DND-41 (cell line): ENCODE data around the gene EXOC3L4.
"Not testable (repeated sequence)": the region's sequence is repeated elsewhere in the genome, so short reads cannot be mapped to it uniquely, and the experiment has no call there.

Experiments used
- ATAC-seq: fragments of 200-7000 bp; cut with Tn5 transposase; 3 replicates; pipeline ENCODE4 v1.9.1; 2021; ENCODE audit warnings: low read depth; ENCODE audit not compliant: insufficient read depth
- DNase-seq: peaks from one replicate; pipeline ENCODE4 v3.0.0-alpha.2; 2020
- H2AFZ ChIP-seq: 2 replicates; pipeline ENCODE4 v1.6.0; 2012; ENCODE audit warnings: low read depth, low read length
- H3K27ac ChIP-seq: 2 replicates; pipeline ENCODE4 v1.5.1; 2012; ENCODE audit warnings: low read length, inconsistent platforms
- H3K27me3 ChIP-seq: fragments of 200-600 bp; sonication (generic); 2 replicates; pipeline ENCODE4 v1.6.0; 2012; ENCODE audit warnings: low read length, mild to moderate bottlenecking, inconsistent platforms; ENCODE audit not compliant: insufficient read depth, poor library complexity
- H3K36me3 ChIP-seq: 2 replicates; pipeline ENCODE4 v1.5.1; 2012; ENCODE audit warnings: low read length, inconsistent platforms; ENCODE audit not compliant: insufficient read depth
- H3K4me1 ChIP-seq: 2 replicates; pipeline ENCODE4 v1.5.1; 2012; ENCODE audit warnings: mild to moderate bottlenecking, low read length; ENCODE audit not compliant: insufficient read depth
- H3K4me2 ChIP-seq: 2 replicates; pipeline ENCODE4 v1.6.0; 2012; ENCODE audit warnings: mild to moderate bottlenecking, moderate library complexity, low read length, inconsistent platforms; ENCODE audit not compliant: insufficient read depth
- H3K4me3 ChIP-seq, 2 experiments: fragments of 200-600 bp in 1 of 2; shearing (Covaris generic) in 1 of 2; 2 replicates each; pipeline ENCODE4 v1.5.1; 2012 to 2016; ENCODE audit warnings: inconsistent platforms in 2 of 2, low read length in 2 of 2, mild to moderate bottlenecking in 2 of 2, low read depth in 1 of 2, moderate library complexity in 1 of 2
- H3K79me2 ChIP-seq: 2 replicates; pipeline ENCODE4 v1.6.0; 2012; ENCODE audit warnings: low read length, inconsistent platforms; ENCODE audit not compliant: insufficient read depth
- H3K9ac ChIP-seq: 2 replicates; pipeline ENCODE4 v1.6.0; 2012; ENCODE audit warnings: low read depth, mild to moderate bottlenecking, inconsistent platforms, low read length, moderate library complexity
- H3K9me3 ChIP-seq: 2 replicates; pipeline ENCODE4 v1.5.1; 2012; ENCODE audit warnings: low read length, moderate library complexity, mild to moderate bottlenecking, inconsistent platforms; ENCODE audit not compliant: insufficient read depth, severe bottlenecking
- H4K20me1 ChIP-seq: 2 replicates; pipeline ENCODE4 v1.6.0; 2012; ENCODE audit warnings: low read length; ENCODE audit not compliant: insufficient read depth
- CTCF ChIP-seq: IDR thresholded peaks from 2 replicates; pipeline ENCODE4 v1.5.1; 2012; ENCODE audit warnings: borderline replicate concordance, low read length, moderate library complexity, mild to moderate bottlenecking; ENCODE audit not compliant: poor library complexity, severe bottlenecking; ENCODE audit errors: extremely low read depth
- EZH2 ChIP-seq: IDR thresholded peaks from 3 replicates; pipeline ENCODE4 v1.6.1; 2012; ENCODE audit warnings: borderline replicate concordance, low read depth, mild to moderate bottlenecking, moderate library complexity, low read length, inconsistent platforms; ENCODE audit not compliant: severe bottlenecking

The EXOC3L4 gene

GRCh38 chr14:103094406-103095209 is at the start of gene EXOC3L4:
Gene EXOC3L4, plus strand, starts transcription at chr14:103094725. Its CDS starts 5,495 bp downstream, at chr14:103100220.
- no peak within 1 kb of the TSS for H2AFZ ChIP-seq
- no peak within 1 kb of the TSS for H3K4me3 ChIP-seq
- H3K27ac ChIP-seq, result no peak within 1 kb of the TSS
- H3K27me3 ChIP-seq, result peaks cover 13% of the 10 kb centered on the region
- H3K79me2 ChIP-seq, result no peaks in the 10 kb centered on the region
- ATAC-seq (no peak), DNase-seq (no peak)
- no peak within 1 kb of the TSS for H3K4me2 ChIP-seq
- H3K4me1 ChIP-seq, result peaks cover 16% of the 10 kb centered on the region
- no peak for TF ChIP-seq EZH2
- no peak for TF ChIP-seq CTCF
- no peak within 1 kb of the TSS for H3K9ac ChIP-seq
- H4K20me1 ChIP-seq, result peaks cover 8% of the 10 kb centered on the region; the same call in 1 of the 2 replicates
- H3K9me3 ChIP-seq, result no peaks in the 10 kb centered on the region
- H3K36me3 ChIP-seq, result no peaks in the 10 kb centered on the region

- ATAC-seq (no peak), DNase-seq (no peak)
- H3K9me3 ChIP-seq, result no peaks in the 10 kb centered on the region
- no peak overlapping the region for H3K9ac ChIP-seq
- no peak overlapping the region for H3K27ac ChIP-seq
- no peak overlapping the region for H3K4me2 ChIP-seq
- H3K4me3 ChIP-seq, result no peak overlapping the region
- peaks cover 16% of the 10 kb centered on the region for H3K27me3 ChIP-seq
- H3K36me3 ChIP-seq, result no peaks in the 10 kb centered on the region
- H3K4me1 ChIP-seq, result no peaks in the 10 kb centered on the region
- no peak overlapping the region for H2AFZ ChIP-seq
- H3K79me2 ChIP-seq, result no peaks in the 10 kb centered on the region
- TF ChIP-seq EZH2 (no peak), CTCF (no peak)
- no peaks in the 10 kb centered on the region for H4K20me1 ChIP-seq
Observed at GRCh38 chr14:103045371-103045869, 49.1 kb upstream of the EXOC3L4 start.

- H3K4me1 ChIP-seq, H4K20me1 ChIP-seq, H3K79me2 ChIP-seq, H2AFZ ChIP-seq, H3K9me3 ChIP-seq, DNase-seq, H3K9ac ChIP-seq, H3K4me3 ChIP-seq, H3K36me3 ChIP-seq, H3K4me2 ChIP-seq, ATAC-seq, H3K27ac ChIP-seq: not testable (repeated sequence)
- peaks cover 21% of the 10 kb centered on the region for H3K27me3 ChIP-seq
Observed at GRCh38 chr14:103047453-103047852, 47.1 kb upstream of the EXOC3L4 start.

GRCh38 chr14:103050935-103051334 is 43.6 kb upstream of the EXOC3L4 start:
- Histone ChIP-seq H3K36me3 (no peaks in the 10 kb centered on the region), H3K27ac (no peak overlapping the region), H3K9ac (no peak overlapping the region), H3K79me2 (no peaks in the 10 kb centered on the region), H3K4me3 (no peak overlapping the region), H4K20me1 (no peaks in the 10 kb centered on the region), H3K27me3 (peaks cover 13% of the 10 kb centered on the region), H3K4me1 (no peaks in the 10 kb centered on the region), H2AFZ (no peak overlapping the region), H3K4me2 (no peak overlapping the region), H3K9me3 (no peaks in the 10 kb centered on the region)
- TF ChIP-seq EZH2 (no peak), CTCF (no peak)
- ATAC-seq (no peak), DNase-seq (no peak)
